ENCODE data around the gene COL23A1. TPM values are rescaled to one million over a fixed set of nuclear protein-coding genes. Genes with fewer than 3 reads are reported as not detected.

COL23A1 gene
- total RNA-seq, 4 donors from 2014 or later: 0.83 to 1.8 (median 1.5) TPM

DNA sequence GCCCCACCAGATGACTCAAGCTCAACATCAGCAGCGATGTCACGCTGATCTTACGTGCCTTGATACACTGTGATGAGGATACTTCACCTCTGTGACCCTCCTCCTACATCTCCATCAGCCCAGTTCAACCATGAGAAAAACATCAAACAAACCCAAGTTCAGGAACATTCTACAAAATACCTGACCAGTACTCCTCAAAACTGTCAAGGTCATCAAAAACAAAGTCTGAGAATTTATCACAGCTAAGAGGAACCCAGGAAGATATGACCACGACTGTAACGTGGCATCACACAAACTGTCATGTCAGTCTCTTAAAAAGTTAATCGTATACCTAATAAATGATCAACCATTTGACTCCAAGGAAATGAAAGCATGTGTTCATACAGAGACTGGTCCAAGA is 90.8 kb downstream of the COL23A1 start:
- no peak for DNase-seq (ENCODE audit: extremely low spot score)
- Histone ChIP-seq H3K4me3 (no peak overlapping the region), H3K27ac (replicated peaks in 1 of 4) (no peak overlapping the region), H3K9me3 (peaks cover 0 to 3% (median 0%) of the 10 kb centered on the region in 4 donors), H3K36me3 (no peaks in the 10 kb centered on the region), H3K27me3 (no peaks in the 10 kb centered on the region), H3K4me1 (no peaks in the 10 kb centered on the region)
- 88% methylated on average over 6 of the region's 6 CpGs for WGBS
- intact Hi-C loops (cut with DNase I): no loop called here
- TF ChIP-seq EP300 (IDR thresholded peaks at IDR 0.05) (no peak), POLR2AphosphoS5 (IDR thresholded peaks at IDR 0.05) (no peak), POLR2A (IDR thresholded peaks at IDR 0.05; ENCODE audit: low read depth) (no peak), CTCF (IDR thresholded peaks at IDR 0.05) (no peak)

- TF ChIP-seq CTCF (IDR thresholded peaks at IDR 0.05) (no peak), POLR2A (IDR thresholded peaks at IDR 0.05; ENCODE audit: low read depth) (no peak), EP300 (IDR thresholded peaks at IDR 0.05) (no peak), POLR2AphosphoS5 (IDR thresholded peaks at IDR 0.05) (no peak)
- Histone ChIP-seq H3K27ac (replicated peaks in 1 of 4) (no peak overlapping the region), H3K9me3 (peaks cover 0 to 6% (median 2%) of the 10 kb centered on the region in 4 donors), H3K27me3 (no peaks in the 10 kb centered on the region), H3K4me3 (no peak overlapping the region), H3K36me3 (no peaks in the 10 kb centered on the region), H3K4me1 (no peaks in the 10 kb centered on the region)
- WGBS: 69% methylated on average over 1 of the region's 1 CpG
- no peak for DNase-seq (ENCODE audit: extremely low spot score)
- intact Hi-C loops (cut with DNase I): no loop called here
Measured at GRCh38 chr5:178496642-178497041, 93.6 kb downstream of the COL23A1 start.

DNA sequence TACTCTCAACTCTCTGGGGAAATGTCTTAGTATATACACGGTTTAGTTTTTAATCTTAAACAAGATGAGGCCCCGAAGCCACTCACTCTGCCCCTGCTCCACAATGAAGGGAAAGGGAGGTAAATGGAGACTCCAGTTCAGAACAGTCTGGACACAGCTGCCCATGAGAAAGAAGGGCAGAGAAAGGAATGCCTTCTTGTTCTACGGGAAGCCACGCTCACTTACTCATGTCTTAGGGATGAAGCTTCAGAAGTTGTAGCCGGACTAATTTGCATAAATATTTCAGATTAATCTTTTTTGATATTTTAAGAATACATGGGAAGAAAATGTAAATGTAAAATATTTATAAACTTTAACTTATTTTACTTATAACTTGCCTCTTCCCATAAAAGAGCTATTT is 94.0 kb downstream of the COL23A1 start:
- intact Hi-C loops (cut with DNase I): no loop called here
- WGBS: 94% methylated on average over 5 of the region's 5 CpGs
- Histone ChIP-seq H3K4me1 (no peaks in the 10 kb centered on the region), H3K9me3 (peaks cover 0 to 6% (median 2%) of the 10 kb centered on the region in 4 donors), H3K36me3 (no peaks in the 10 kb centered on the region), H3K4me3 (no peak overlapping the region), H3K27ac (replicated peaks in 1 of 4) (no peak overlapping the region), H3K27me3 (no peaks in the 10 kb centered on the region)
- DNase-seq (ENCODE audit: extremely low spot score): no peak
- no peak for TF ChIP-seq POLR2A (IDR thresholded peaks at IDR 0.05; ENCODE audit: low read depth)
- TF ChIP-seq POLR2AphosphoS5 (IDR thresholded peaks at IDR 0.05): no peak
- no peak for TF ChIP-seq CTCF (IDR thresholded peaks at IDR 0.05)
- TF ChIP-seq EP300 (IDR thresholded peaks at IDR 0.05): no peak

DNA sequence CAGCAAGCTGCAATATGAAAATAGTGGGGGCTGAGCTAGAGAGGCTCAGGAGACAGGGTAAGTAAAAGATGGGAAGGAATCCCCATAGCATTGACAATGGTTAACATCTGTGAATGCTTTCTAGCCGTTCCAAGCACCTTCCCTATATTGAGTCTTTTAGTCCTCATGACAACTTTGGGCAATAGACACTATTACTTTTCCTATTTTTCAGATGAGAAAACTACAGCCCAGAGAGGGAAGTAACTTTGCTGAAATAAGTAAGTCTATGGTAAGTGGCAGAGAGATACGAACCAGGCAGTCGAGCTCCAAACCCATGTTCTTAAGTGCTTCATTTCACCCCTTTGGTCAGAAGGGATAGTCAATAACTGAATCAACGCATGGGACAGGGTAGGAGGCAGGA is 94.5 kb downstream of the COL23A1 start:
- DNase-seq (ENCODE audit: extremely low spot score): no peak
- no peaks in the 10 kb centered on the region for H3K36me3 ChIP-seq
- peaks cover 0 to 6% (median 0%) of the 10 kb centered on the region in 4 donors for H3K9me3 ChIP-seq
- TF ChIP-seq EP300 (IDR thresholded peaks at IDR 0.05) (no peak), POLR2A (IDR thresholded peaks at IDR 0.05; ENCODE audit: low read depth) (no peak), POLR2AphosphoS5 (IDR thresholded peaks at IDR 0.05) (no peak), CTCF (IDR thresholded peaks at IDR 0.05) (no peak)
- 87% methylated on average over 4 of the region's 4 CpGs for WGBS
- no peaks in the 10 kb centered on the region for H3K27me3 ChIP-seq
- intact Hi-C loops (cut with DNase I): no loop called here
- no peak overlapping the region for H3K27ac ChIP-seq (replicated peaks in 1 of 4)
- H3K4me1 ChIP-seq: no peaks in the 10 kb centered on the region
- no peak overlapping the region for H3K4me3 ChIP-seq

DNA sequence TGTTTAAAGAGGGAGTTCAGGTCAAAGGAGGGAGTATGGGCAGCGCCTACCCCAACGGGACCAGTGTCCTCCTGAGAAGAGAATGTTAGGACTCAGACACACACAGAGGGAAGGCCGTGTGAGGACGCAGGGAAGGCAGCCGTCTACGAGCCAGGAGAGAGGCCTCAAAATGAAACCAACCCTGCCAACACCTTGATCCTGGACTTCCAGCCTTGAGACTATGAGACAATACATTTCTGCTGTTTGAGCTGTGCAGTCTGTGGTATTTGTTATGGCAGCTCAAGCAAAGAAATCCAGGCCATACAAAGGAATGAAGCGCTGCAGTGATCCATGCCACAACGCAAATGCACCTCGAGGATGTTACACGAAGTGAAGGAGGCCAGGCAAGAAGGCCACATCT is 97.9 kb downstream of the COL23A1 start:
- WGBS: 97% methylated on average over 10 of the region's 10 CpGs
- DNase-seq (ENCODE audit: extremely low spot score): no peak
- intact Hi-C loops (cut with DNase I): no loop called here

More for the DNA sequence above, 97.9 kb downstream of the COL23A1 start:
- TF ChIP-seq POLR2AphosphoS5 (IDR thresholded peaks at IDR 0.05) (no peak), EP300 (IDR thresholded peaks at IDR 0.05) (no peak), POLR2A (IDR thresholded peaks at IDR 0.05; ENCODE audit: low read depth) (no peak), CTCF (IDR thresholded peaks at IDR 0.05) (no peak)
- H3K36me3 ChIP-seq: no peaks in the 10 kb centered on the region
- H3K27me3 ChIP-seq: peaks cover 0 to 7% (median 0%) of the 10 kb centered on the region in 4 donors
- H3K4me3 ChIP-seq: no peak overlapping the region
- H3K9me3 ChIP-seq: peaks cover 0 to 6% (median 3%) of the 10 kb centered on the region in 4 donors
- no peaks in the 10 kb centered on the region for H3K4me1 ChIP-seq
- no peak overlapping the region for H3K27ac ChIP-seq (replicated peaks in 1 of 4)
